Stomach (tissue), 4 donors: ENCODE data around the gene SOD3.

ENCODE experiments used
- CTCF ChIP-seq, 7 experiments: fragments of 450-650 bp in 4 of 7; fragments of 200-600 bp in 3 of 7; sonication (generic) in 3 of 7; IDR thresholded peaks; one replicate each; pipeline ENCODE4 v1.5.1; 2016 to 2019; ENCODE audit warnings: antibody characterized with exemption in 7 of 7, control low read depth in 2 of 7, mild to moderate bottlenecking in 1 of 7
- POLR2A ChIP-seq, 4 donors: fragments of 450-650 bp; IDR thresholded peaks; one replicate each; pipeline ENCODE4 v1.6.1; 2016; ENCODE audit warnings: antibody characterized with exemption in 4 of 4, control low read depth in 2 of 4, mild to moderate bottlenecking in 1 of 4, moderate library complexity in 1 of 4

GRCh38 chr4:24799196-24799543 is 3.8 kb downstream of the SOD3 start:
- no peak for TF ChIP-seq POLR2A (IDR thresholded peaks at IDR 0.05)
- TF ChIP-seq CTCF (IDR thresholded peaks at IDR 0.05), result no peak
